Measurements from ENCODE around the gene NUMB. TPM values are rescaled to one million over a fixed set of nuclear protein-coding genes. Genes with fewer than 3 reads are reported as not detected.

Gene NUMB
- polyA plus RNA-seq, 3 donors, result 85.0 to 86.4 (median 85.3) TPM

DNA sequence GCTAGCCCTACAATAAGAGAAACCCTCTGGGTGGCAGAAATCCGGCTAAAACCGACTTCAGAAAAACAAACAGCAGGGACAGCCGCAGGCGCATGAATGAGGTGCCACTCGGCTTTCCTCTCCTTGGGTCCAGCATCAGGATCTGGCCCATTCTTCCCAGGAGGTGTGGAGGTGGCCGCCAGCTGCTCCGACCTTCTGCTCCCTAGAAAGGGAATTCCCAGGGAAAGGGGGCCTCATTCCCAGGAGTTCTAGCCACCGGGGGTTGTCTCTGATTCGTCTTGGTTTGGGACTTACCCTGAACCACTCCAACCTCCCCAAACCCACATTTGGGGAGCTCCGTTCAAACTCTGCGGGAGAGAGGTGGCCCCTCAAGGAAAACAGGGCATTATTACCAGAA, 208.0 kb downstream of the NUMB start:
- no peak for DNase-seq (ENCODE audit: low read depth in 3 of 3, low spot score in 2 of 3)

DNA sequence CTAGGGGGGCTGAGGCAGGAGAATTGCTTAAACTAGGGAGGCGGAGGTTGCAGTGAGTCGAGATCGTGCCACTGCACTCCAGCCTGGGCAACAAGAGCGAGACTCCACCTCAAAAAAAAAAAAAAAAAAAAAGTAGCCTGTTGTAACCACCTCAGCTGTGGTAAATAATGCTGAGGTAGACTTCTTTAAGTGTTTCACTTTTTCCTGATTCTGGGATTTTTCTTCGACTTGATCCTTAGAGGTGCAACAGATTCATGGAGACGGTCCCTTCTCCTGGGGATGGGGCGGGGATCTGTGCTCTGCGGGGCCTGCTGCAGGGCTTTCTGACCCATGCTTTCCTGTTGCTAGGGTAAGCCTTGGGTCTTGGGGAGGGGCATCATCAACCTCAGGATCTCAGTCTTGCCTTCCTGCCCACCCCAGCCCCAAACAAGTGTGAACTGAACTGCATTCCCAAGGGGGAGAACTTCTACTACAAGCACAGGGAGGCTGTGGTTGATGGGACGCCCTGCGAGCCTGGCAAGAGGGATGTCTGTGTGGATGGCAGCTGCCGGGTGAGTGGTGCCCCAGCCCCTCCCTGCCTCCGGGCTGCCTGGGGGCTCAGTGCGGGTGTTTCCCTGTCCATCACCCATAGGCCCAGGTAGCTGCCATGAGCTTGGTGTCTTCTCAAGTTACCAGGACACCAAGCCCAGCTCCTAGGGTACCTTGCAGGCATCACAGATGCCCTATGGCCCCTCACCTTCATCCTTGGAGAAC, 208.6 kb downstream of the NUMB start:
- DNase-seq (ENCODE audit: low read depth in 3 of 3, low spot score in 2 of 3), result no peak

GRCh38 chr14:73249108-73249507, 209.2 kb downstream of the NUMB start:
- no peak for DNase-seq (ENCODE audit: low read depth in 3 of 3, low spot score in 2 of 3)

DNA sequence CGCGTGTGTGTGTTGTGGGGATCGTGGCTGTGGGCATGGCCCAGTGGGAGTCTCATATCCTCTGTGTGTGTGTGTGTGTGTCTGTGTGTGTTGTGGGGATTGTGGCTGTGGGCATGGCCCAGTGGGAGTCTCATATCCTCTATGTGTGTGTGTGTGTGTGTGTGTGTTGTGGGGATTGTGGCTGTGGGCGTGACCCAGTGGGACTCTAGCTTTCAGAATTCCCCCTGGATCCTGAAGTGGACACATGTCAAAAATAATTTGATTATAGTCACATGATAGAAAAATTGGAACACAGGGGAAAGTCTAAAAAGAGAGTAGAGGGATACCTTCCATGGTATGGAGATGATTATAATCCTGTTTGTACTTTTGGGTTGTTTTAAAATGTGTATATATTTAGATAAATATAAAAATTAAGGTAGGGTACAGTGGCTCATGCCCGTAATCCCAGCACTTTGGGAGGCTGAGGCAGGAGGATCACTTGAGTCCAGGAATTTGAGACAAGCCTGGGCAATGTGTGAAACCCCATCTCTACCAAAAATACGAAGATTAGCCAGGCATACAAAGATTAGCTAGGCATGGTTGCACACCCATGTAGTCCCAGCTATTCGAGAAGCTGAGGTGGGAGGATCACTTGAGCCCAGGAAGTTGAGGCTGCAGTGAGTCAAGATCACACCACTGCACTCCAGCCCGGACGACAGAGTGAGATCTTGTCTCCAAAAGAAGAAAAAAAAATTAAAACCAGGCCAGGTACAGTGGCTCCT, 210.1 kb downstream of the NUMB start:
- DNase-seq (ENCODE audit: low read depth in 3 of 3, low spot score in 2 of 3), result no peak

GRCh38 chr14:73246387-73247150, 211.8 kb downstream of the NUMB start:
- DNase-seq (ENCODE audit: low read depth in 3 of 3, low spot score in 2 of 3), result no peak

DNA sequence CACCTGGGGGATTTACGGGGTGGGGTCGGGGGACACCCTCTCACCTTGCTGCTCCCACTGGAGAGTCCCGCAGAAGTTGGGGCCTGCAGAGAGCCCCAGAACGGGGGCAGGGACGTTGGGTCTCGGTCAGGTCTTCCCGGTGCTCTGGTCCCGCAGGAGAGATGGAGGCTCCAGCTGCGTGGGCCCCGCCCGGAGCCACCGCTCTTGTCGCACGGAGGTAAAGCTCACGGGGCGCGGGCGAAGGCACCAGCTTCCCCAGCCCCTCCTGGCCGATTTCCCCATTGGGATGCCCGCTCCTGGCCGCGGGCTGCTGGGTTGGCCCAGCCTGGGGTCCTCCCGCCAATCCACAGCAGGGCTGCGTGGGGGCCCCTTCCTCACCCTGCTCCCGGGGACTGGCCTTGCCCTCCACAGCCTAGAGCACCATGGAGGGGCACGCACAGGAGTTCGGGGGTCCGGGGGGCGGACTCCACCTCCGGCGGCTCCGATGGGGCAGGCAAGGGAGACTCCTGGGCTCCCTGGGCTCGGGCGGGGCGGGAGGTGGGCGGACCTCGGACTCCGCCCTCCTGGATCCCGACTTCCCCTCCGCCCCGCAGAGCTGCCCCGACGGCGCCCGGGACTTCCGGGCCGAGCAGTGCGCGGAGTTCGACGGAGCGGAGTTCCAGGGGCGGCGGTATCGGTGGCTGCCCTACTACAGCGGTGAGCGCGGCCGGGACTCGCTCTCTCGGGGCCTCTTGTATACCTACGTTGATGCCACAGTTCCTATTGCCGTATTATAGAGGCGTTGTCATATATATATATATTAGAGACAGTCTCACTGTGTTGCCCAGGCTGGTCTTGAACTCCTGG, 212.6 kb downstream of the NUMB start:
- DNase-seq (ENCODE audit: low read depth in 3 of 3, low spot score in 2 of 3), result no peak

- DNase-seq (ENCODE audit: low read depth in 3 of 3, low spot score in 2 of 3), result no peak
Observed at GRCh38 chr14:73244541-73245290, 213.6 kb downstream of the NUMB start.

DNA sequence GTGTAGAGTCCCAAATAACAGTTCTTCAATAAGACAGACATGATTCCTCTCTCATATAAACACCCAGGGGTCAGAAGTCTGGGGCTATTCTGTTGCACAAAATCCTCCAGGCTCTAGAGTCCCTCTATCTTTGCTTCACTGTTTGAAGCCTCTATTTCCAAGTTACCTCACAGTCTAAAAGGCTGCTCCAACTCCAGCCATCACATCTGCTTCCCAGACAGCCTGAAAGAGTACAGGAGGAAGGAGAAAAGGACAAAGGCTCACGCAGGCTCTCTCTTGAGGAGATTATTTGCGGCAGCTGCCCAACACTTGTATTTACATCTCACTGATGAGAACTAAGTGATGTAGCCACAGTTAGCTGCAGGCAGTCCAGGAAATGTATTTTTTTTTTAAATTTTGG, 214.6 kb downstream of the NUMB start:
- no peak for DNase-seq (ENCODE audit: low read depth in 3 of 3, low spot score in 2 of 3)

GRCh38 chr14:73243341-73243740, 215.0 kb downstream of the NUMB start:
- no peak for DNase-seq (ENCODE audit: low read depth in 3 of 3, low spot score in 2 of 3)

GRCh38 chr14:73242357-73242901, 215.9 kb downstream of the NUMB start:
- no peak for DNase-seq (ENCODE audit: low read depth in 3 of 3, low spot score in 2 of 3)

- DNase-seq (ENCODE audit: low read depth in 3 of 3, low spot score in 2 of 3), result no peak
Observed at GRCh38 chr14:73241481-73242165, 216.7 kb downstream of the NUMB start.

- DNase-seq (ENCODE audit: low read depth in 3 of 3, low spot score in 2 of 3), result no peak
Observed at GRCh38 chr14:73240816-73241480, 217.4 kb downstream of the NUMB start.

- no peak for DNase-seq (ENCODE audit: low read depth in 3 of 3, low spot score in 2 of 3)
Observed at GRCh38 chr14:73239393-73240241, 218.7 kb downstream of the NUMB start.

- no peak for DNase-seq (ENCODE audit: low read depth in 3 of 3, low spot score in 2 of 3)
Observed at GRCh38 chr14:73238941-73239340, 219.4 kb downstream of the NUMB start.

DNA sequence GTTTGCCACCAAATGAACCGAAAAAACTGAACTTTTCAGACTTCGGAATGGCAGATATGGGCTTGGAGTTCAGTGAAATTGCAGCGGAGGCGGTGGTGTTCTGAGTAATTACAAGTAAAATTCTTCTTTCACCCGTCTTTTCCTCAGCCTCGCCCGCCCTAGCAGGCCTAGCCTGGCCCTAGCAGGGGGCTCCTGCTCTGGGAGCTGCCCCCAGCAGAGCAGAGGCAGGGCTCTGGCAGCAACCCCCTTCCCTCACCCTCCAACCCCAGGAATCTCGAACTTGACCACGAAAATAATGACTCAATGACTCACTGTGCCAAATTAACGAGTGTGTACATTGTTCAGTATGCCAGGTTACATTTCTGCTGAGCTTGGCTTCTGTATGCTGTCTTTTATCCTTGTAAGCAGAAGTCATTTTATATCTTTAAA, 219.9 kb downstream of the NUMB start:
- DNase-seq (ENCODE audit: low read depth in 3 of 3, low spot score in 2 of 3), result no peak

DNA sequence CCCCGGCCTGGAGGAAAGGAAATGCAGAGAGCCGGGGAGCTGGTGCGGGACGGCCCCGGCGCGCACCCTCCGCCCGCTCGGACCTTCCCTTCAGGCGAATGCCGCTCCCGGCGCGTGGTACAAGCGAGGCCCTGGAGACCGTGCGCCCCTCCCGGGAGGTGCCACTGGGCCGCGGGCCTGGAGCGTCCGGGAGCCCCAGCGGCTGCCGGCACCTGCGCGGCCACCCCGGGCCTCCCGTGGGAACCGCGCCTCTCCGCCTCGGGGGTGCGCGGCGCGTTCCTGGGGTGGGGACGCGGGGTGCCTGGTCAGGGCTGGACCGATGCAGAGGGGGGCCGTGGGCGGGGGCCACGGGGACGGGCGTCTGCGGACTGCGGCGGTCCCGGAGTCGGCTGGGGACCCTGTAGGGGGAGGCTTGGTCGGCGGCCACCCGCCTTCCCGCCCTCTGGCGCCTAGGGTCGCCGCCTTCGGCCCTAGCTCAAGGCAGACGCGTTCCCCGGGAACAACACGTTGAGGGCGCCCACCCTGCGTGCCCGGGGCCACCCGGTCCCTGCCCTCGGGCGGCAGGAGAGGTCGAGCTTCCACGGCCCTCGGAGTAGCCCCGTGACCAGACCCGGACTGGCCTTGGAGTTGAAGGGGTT, 220.4 kb downstream of the NUMB start:
- DNase-seq (ENCODE audit: low read depth in 3 of 3, low spot score in 2 of 3), result no peak

DNA sequence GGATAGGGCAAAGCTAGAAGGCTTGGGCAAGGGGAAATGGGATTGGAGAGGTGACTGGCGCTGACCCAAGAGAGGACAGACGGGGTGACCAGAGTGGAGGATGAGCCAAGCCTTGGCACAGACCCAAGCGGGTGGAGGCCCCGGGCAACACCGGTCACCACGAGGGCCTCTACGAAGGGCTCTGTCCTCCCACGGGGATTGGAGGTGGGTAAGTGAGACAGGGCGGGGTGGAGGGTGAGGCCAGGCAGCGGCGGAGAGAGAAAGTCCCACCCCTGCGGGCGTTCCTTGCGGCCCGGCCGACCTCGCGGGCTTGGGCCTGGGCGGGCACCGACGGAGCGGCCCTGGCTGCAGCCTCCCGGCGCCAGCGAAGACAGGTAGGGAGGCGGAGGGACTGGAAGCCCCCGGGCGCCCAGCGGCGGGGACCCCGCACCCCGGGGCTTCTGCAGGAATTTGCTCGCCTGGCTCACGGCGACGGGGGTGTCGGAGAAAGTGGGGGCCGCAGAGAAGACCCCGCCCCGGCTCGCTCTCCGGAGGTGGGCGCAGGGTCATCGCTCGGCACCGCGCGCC, 221.0 kb downstream of the NUMB start, which contains the start of gene PAPLN:
PAPLN (plus strand) TSS at position 288 of the 567 bp plus-strand sequence. CDS start 2,273 bp downstream, outside the sequence.
- DNase-seq (ENCODE audit: low read depth in 3 of 3, low spot score in 2 of 3), result no peak
